Measurements from ENCODE around the gene NUDT1. TPM values are rescaled to one million over a fixed set of nuclear protein-coding genes. Genes with fewer than 3 reads are reported as not detected.

NUDT1 gene
- total RNA-seq, 2 experiments from 2014 or later, result 88.4 to 117 TPM

- no peak overlapping the region for H3K4me2 ChIP-seq (ENCODE audit: low read length)
- TF ChIP-seq CTCF (conservative IDR thresholded peaks at IDR 0.05; ENCODE audit: low read length), result no peak
- no peak for TF ChIP-seq EZH2phosphoT487 (IDR thresholded peaks at IDR 0.05; ENCODE audit: borderline replicate concordance, low read depth, low read length)
- intact Hi-C loops (cut with micrococcal nuclease; ENCODE audit: unreplicated experiment), result no loop called here
- no peak overlapping the region for H3K4me3 ChIP-seq (ENCODE audit: low read depth, low read length, poor library complexity, severe bottlenecking)
- H3K27ac ChIP-seq (ENCODE audit: low read depth, low read length, poor library complexity, severe bottlenecking), result no peak overlapping the region
- ChIA-PET CTCF (ENCODE audit: unreplicated experiment) (no interaction called here), POLR2A (interaction anchor here (0.7 to 0.9 kb wide), 3 partner anchors 9 to 12 kb away, joined by 3 to 5 read pairs (median 3); no protein-coding TSS in a partner anchor)
- no peak for DNase-seq (ENCODE audit: low spot score)
- H3K9me2 ChIP-seq (ENCODE audit: insufficient read depth, low read length), result no peaks in the 10 kb centered on the region
- no TSS peak for BruUV-seq (replicated peaks)
- H3K36me3 ChIP-seq (ENCODE audit: insufficient read depth, low read length), result peaks cover 25% of the 10 kb centered on the region; the same call in 1 of the 2 replicates
- no peaks in the 10 kb centered on the region for H3K79me2 ChIP-seq (ENCODE audit: insufficient read depth, low read depth, low read length)
- H2AFZ ChIP-seq (ENCODE audit: low read length), result no peak overlapping the region
- H3K9me3 ChIP-seq (ENCODE audit: low read length), result no peaks in the 10 kb centered on the region
- no peaks in the 10 kb centered on the region for H3K4me1 ChIP-seq (ENCODE audit: insufficient read depth, low read length, poor library complexity, severe bottlenecking)
- no peaks in the 10 kb centered on the region for H4K20me1 ChIP-seq (ENCODE audit: insufficient read depth, low read length)
Measured at GRCh38 chr7:2248984-2249694, 7.1 kb downstream of the NUDT1 start.

- POLR2A ChIA-PET, result interaction anchor here (0.9 kb wide), 1 partner anchor 9 kb away, joined by 3 read pairs; no protein-coding TSS in a partner anchor
- intact Hi-C loops (cut with micrococcal nuclease; ENCODE audit: unreplicated experiment), result no loop called here
Measured at GRCh38 chr7:2249744-2250323, 7.8 kb downstream of the NUDT1 start.

More at GRCh38 chr7:2249744-2250323, 7.8 kb downstream of the NUDT1 start:
- Histone ChIP-seq H3K79me2 (ENCODE audit: insufficient read depth, low read depth, low read length) (no peaks in the 10 kb centered on the region), H3K4me1 (ENCODE audit: insufficient read depth, low read length, poor library complexity, severe bottlenecking) (no peaks in the 10 kb centered on the region), H3K9me2 (ENCODE audit: insufficient read depth, low read length) (no peaks in the 10 kb centered on the region), H3K27ac (ENCODE audit: low read depth, low read length, poor library complexity, severe bottlenecking) (no peak overlapping the region), H4K20me1 (ENCODE audit: insufficient read depth, low read length) (no peaks in the 10 kb centered on the region), H2AFZ (ENCODE audit: low read length) (no peak overlapping the region), H3K36me3 (ENCODE audit: insufficient read depth, low read length) (peaks cover 31% of the 10 kb centered on the region; the same call in 1 of the 2 replicates), H3K4me3 (ENCODE audit: low read depth, low read length, poor library complexity, severe bottlenecking) (no peak overlapping the region), H3K4me2 (ENCODE audit: low read length) (no peak overlapping the region), H3K9me3 (ENCODE audit: low read length) (no peaks in the 10 kb centered on the region)
- no TSS peak for BruUV-seq (replicated peaks)
- no peak for DNase-seq (ENCODE audit: low spot score)
- TF ChIP-seq EZH2phosphoT487 (IDR thresholded peaks at IDR 0.05; ENCODE audit: borderline replicate concordance, low read depth, low read length), result no peak
- no peak for TF ChIP-seq CTCF (conservative IDR thresholded peaks at IDR 0.05; ENCODE audit: low read length)
- CTCF ChIA-PET (ENCODE audit: unreplicated experiment), result no interaction called here
